Endometrial microvascular endothelial cells (primary cell): ENCODE data around the gene PRKN. TPM values are rescaled to one million over a fixed set of nuclear protein-coding genes. Genes with fewer than 3 reads are reported as not detected.
"Not testable (repeated sequence)": the region's sequence is repeated elsewhere in the genome, so short reads cannot be mapped to it uniquely, and the experiment has no call there.

Experiments
- in situ Hi-C: cut with HindIII; loops from 2 replicates; pipeline ENCODE4 v1.10.0; 2017; ENCODE audit warnings: low sequenced_read_pairs, low pct_unique_long_range_greater_than_20kb; ENCODE audit errors: inconsistent ontology term
- total RNA-seq: library from RNA; depleted of rRNA; stranded (reverse); fragments of >200 nt; gene quantifications from one replicate; pipeline ENCODE4 v1.2.3, GENCODE V29; 2015; ENCODE audit errors: inconsistent ontology term

The PRKN gene
- total RNA-seq, 1 donor from 2014 or later, result not detected

GRCh38 chr6:162581988-162582780 lies 145.4 kb downstream of the PRKN start:
- in situ Hi-C loops, result no loop called here

- in situ Hi-C loops, result no loop called here
These were observed 146.9 kb downstream of the PRKN start for GRCh38 chr6:162580619-162581018.

GRCh38 chr6:162576016-162576415 lies 151.6 kb downstream of the PRKN start:
- in situ Hi-C loops, result no loop called here

- in situ Hi-C loops, result no loop called here
These were observed 155.3 kb downstream of the PRKN start for GRCh38 chr6:162572240-162572639.

GRCh38 chr6:162568266-162568665 lies 159.3 kb downstream of the PRKN start:
- in situ Hi-C loops, result no loop called here

GRCh38 chr6:162562041-162562440 lies 165.5 kb downstream of the PRKN start:
- in situ Hi-C loops, result no loop called here

GRCh38 chr6:162560891-162561290 lies 166.7 kb downstream of the PRKN start:
- in situ Hi-C loops, result no loop called here

GRCh38 chr6:162554531-162554930 lies 173.0 kb downstream of the PRKN start:
- in situ Hi-C loops, result no loop called here

- in situ Hi-C loops, result no loop called here
These were observed 180.7 kb downstream of the PRKN start for GRCh38 chr6:162546905-162547304.

GRCh38 chr6:162543221-162543620 lies 184.3 kb downstream of the PRKN start:
- in situ Hi-C loops, result no loop called here

GRCh38 chr6:162541019-162541601 lies 186.5 kb downstream of the PRKN start:
- in situ Hi-C loops, result no loop called here

- in situ Hi-C loops, result no loop called here
These were observed 188.2 kb downstream of the PRKN start for GRCh38 chr6:162539321-162539720.

GRCh38 chr6:162538643-162539064 lies 188.9 kb downstream of the PRKN start:
- in situ Hi-C loops, result no loop called here

- in situ Hi-C loops, result no loop called here
These were observed 194.6 kb downstream of the PRKN start for GRCh38 chr6:162533009-162533400.

- in situ Hi-C loops, result no loop called here
These were observed 195.1 kb downstream of the PRKN start for GRCh38 chr6:162532283-162533008.

- in situ Hi-C loops, result not testable (repeated sequence)
These were observed 196.2 kb downstream of the PRKN start for GRCh38 chr6:162531391-162531790.

GRCh38 chr6:162528538-162528937 lies 199.0 kb downstream of the PRKN start:
- in situ Hi-C loops, result no loop called here

- in situ Hi-C loops, result no loop called here
These were observed 200.6 kb downstream of the PRKN start for GRCh38 chr6:162526960-162527359.

- in situ Hi-C loops, result no loop called here
These were observed 202.4 kb downstream of the PRKN start for GRCh38 chr6:162525181-162525580.

GRCh38 chr6:162512744-162513143 lies 214.8 kb downstream of the PRKN start:
- in situ Hi-C loops, result no loop called here
